ENCODE results near the gene CAVIN4.

DNA sequence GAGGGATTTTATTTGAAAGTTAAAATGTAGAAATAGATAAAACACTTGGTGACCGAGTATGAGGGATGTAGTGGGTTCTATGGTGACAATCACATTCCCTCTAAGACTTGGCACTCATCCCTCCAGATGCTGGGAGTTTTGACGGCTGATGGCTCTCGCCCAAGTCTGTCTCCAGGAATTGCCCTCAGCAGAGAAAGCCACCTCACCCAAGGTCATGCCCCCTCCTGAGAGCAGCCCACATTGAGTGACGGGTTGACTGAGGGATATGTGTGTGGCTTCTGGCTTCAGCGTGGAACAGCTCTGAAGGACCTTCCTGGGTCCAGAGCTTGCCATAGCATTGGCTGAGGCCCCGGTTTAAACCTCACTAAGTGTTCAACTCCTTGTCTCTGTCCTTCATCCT lies 19.4 kb downstream of the CAVIN4 start:
- TF ChIP-seq ARNT (IDR thresholded peaks at IDR 0.05) (no peak), TBL1XR1 (IDR thresholded peaks at IDR 0.05; ENCODE audit: low read length in 2 of 2) (no peak), ZNF12 (CRISPR knock-in tag; IDR thresholded peaks at IDR 0.05) (no peak), EHMT2 (IDR thresholded peaks at IDR 0.05) (no peak), RFX5 (IDR thresholded peaks at IDR 0.05; ENCODE audit: low read depth, low read length) (no peak), HCFC1 (IDR thresholded peaks at IDR 0.05; ENCODE audit: low read depth, low read length) (no peak), TEAD4 (IDR thresholded peaks at IDR 0.05; ENCODE audit: low read length) (no peak), TEAD4 (CRISPR knock-in tag; IDR thresholded peaks at IDR 0.05; ENCODE audit: borderline replicate concordance) (no peak), SMAD1 (IDR thresholded peaks at IDR 0.05; ENCODE audit: low read depth, low read length, partially characterized antibody) (no peak), TCF3 (CRISPR knock-in tag; IDR thresholded peaks at IDR 0.05) (no peak), HDAC2 (IDR thresholded peaks at IDR 0.05) (no peak), SNRNP70 (optimal IDR thresholded peaks at IDR 0.05; ENCODE audit: low read depth, low read length) (no peak), JUN (IDR thresholded peaks at IDR 0.05; ENCODE audit: borderline replicate concordance, low read depth, low read length) (no peak), JUN (CRISPR knock-in tag; IDR thresholded peaks at IDR 0.05; ENCODE audit: borderline replicate concordance) (no peak)
- TF ChIP-seq, protein P1, sequence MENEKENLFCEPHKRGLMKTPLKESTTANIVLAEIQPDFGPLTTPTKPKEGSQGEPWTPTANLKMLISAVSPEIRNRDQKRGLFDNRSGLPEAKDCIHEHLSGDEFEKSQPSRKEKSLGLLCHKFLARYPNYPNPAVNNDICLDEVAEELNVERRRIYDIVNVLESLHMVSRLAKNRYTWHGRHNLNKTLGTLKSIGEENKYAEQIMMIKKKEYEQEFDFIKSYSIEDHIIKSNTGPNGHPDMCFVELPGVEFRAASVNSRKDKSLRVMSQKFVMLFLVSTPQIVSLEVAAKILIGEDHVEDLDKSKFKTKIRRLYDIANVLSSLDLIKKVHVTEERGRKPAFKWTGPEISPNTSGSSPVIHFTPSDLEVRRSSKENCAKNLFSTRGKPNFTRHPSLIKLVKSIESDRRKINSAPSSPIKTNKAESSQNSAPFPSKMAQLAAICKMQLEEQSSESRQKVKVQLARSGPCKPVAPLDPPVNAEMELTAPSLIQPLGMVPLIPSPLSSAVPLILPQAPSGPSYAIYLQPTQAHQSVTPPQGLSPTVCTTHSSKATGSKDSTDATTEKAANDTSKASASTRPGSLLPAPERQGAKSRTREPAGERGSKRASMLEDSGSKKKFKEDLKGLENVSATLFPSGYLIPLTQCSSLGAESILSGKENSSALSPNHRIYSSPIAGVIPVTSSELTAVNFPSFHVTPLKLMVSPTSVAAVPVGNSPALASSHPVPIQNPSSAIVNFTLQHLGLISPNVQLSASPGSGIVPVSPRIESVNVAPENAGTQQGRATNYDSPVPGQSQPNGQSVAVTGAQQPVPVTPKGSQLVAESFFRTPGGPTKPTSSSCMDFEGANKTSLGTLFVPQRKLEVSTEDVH (IDR thresholded peaks at IDR 0.05; ENCODE audit: low read depth, partially characterized antibody): no peak
- TF ChIP-seq, protein P2, sequence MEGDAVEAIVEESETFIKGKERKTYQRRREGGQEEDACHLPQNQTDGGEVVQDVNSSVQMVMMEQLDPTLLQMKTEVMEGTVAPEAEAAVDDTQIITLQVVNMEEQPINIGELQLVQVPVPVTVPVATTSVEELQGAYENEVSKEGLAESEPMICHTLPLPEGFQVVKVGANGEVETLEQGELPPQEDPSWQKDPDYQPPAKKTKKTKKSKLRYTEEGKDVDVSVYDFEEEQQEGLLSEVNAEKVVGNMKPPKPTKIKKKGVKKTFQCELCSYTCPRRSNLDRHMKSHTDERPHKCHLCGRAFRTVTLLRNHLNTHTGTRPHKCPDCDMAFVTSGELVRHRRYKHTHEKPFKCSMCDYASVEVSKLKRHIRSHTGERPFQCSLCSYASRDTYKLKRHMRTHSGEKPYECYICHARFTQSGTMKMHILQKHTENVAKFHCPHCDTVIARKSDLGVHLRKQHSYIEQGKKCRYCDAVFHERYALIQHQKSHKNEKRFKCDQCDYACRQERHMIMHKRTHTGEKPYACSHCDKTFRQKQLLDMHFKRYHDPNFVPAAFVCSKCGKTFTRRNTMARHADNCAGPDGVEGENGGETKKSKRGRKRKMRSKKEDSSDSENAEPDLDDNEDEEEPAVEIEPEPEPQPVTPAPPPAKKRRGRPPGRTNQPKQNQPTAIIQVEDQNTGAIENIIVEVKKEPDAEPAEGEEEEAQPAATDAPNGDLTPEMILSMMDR (IDR thresholded peaks at IDR 0.05 in 2 of 3, conservative IDR thresholded peaks at IDR 0.05 in 1 of 3; ENCODE audit: insufficient read depth in 2 of 3, low read depth in 1 of 3, low read length in 3 of 3): no peak
